SIG-M5 treated with dmso at 0.1 percent for 504 hours (cell line): ENCODE data around the gene BTK.
"Not testable (repeated sequence)": the region's sequence is repeated elsewhere in the genome, so short reads cannot be mapped to it uniquely, and the experiment has no call there.

Source experiments
- DNase-seq: peaks from one replicate; lab custom pipeline; 2025; ENCODE audit not compliant: unreplicated experiment; lab: John Stamatoyannopoulos, UW

Gene BTK

DNA sequence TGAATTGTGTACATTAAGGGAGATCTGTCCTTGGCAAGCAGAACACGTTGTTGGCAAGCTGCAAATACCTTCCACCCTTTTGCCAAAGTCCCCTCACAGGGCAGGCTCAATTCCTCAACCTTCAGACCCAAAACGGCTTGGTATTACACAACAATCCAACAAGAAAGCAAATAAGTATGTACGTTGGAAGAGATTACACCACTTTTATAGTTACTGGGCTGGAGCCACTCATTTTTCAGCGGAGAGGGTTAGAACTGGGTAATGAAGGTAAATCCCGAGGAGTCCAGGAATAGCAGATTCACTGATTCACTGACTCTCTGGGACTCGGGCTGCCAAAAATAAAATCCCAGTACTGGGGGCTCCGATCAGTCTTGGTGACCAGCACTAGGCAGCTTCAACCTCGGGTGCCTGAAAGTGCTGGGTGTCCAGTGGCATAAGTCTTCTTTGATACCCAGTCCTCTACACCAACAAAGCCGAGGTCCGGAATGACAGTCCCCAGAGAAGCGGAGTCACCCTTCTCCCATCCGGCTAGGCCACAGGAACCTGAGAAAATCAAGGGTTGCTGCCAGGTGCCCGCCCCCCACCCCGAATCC, 38.0 kb downstream of the BTK start:
- DNase-seq, result peak; percentile 11

GRCh38 chrX:101337776-101338271, 48.2 kb downstream of the BTK start:
- no peak for DNase-seq

- not testable (repeated sequence) for DNase-seq
Observed at GRCh38 chrX:101334310-101334709, 51.7 kb downstream of the BTK start.

DNA sequence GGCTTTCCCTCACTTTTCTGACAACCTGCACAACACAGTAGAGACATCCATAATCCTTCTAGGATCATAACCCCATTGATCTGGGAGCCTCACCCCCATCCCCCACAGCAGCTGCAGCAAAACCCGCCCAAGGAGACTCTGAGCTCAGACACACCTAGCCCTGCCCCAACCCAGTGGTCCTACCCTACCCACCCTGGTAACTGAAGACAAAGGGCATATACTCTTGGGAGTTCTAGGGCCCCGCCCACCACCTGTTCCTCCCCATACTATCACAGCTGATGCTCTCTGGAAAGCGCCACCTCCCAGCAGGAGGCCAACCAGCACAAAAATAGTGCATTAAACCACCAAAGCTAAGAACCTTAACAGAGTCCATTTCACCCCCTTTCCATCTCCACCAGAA, 59.4 kb downstream of the BTK start:
- not testable (repeated sequence) for DNase-seq

GRCh38 chrX:101303790-101304189, 82.2 kb downstream of the BTK start:
- DNase-seq, result no peak
